Effector CD8-positive, alpha-beta T cell (primary cell): ENCODE results near the gene EFNA3.

Experiments
- DNase-seq: peaks from one replicate; lab custom pipeline; 2025; lab: John Stamatoyannopoulos, UW

Gene EFNA3

GRCh38 chr1:155048449-155049334 lies 29.9 kb upstream of the EFNA3 start:
- DNase-seq, result no peak

GRCh38 chr1:155049651-155050559 lies 28.7 kb upstream of the EFNA3 start:
- no peak for DNase-seq

GRCh38 chr1:155050560-155051341 lies 27.9 kb upstream of the EFNA3 start, which contains the start of gene ADAM15:
Gene ADAM15 (plus strand): TSS chr1:155051316. CDS start chr1:155051387, 71 bp downstream.
- peak; percentile 76 for DNase-seq

- DNase-seq, result no peak
Measured at GRCh38 chr1:155051342-155051776, 27.3 kb upstream of the EFNA3 start.

GRCh38 chr1:155051777-155052398 lies 26.7 kb upstream of the EFNA3 start:
- peak; percentile 25 for DNase-seq

- no peak for DNase-seq
Measured at GRCh38 chr1:155052439-155053395, 25.9 kb upstream of the EFNA3 start.

- no peak for DNase-seq
Measured at GRCh38 chr1:155053531-155054105, 25.0 kb upstream of the EFNA3 start.

GRCh38 chr1:155057104-155057503 lies 21.5 kb upstream of the EFNA3 start:
- DNase-seq, result no peak

GRCh38 chr1:155057788-155058211 lies 20.8 kb upstream of the EFNA3 start:
- DNase-seq, result no peak

- no peak for DNase-seq
Measured at GRCh38 chr1:155060736-155061135, 17.9 kb upstream of the EFNA3 start.

- peak; percentile 92 for DNase-seq
Measured at GRCh38 chr1:155061381-155062150, 17.1 kb upstream of the EFNA3 start.

- DNase-seq, result no peak
Measured at GRCh38 chr1:155062151-155062686, 16.4 kb upstream of the EFNA3 start.

GRCh38 chr1:155062702-155063411 lies 15.8 kb upstream of the EFNA3 start:
- DNase-seq, result peak; percentile 54

- peak; percentile 68 for DNase-seq
Measured at GRCh38 chr1:155063550-155064110, 15.0 kb upstream of the EFNA3 start, which contains the start of gene EFNA4. Gene EFNA4 (plus strand): TSS chr1:155063740. CDS start chr1:155063824, 84 bp downstream.

- no peak for DNase-seq
Measured at GRCh38 chr1:155064111-155064831, 14.4 kb upstream of the EFNA3 start.

- no peak for DNase-seq
Measured at GRCh38 chr1:155064832-155065429, 13.7 kb upstream of the EFNA3 start.
